PC-9 (cell line): ENCODE data around the gene RETREG3.

Experiments used
- EZH2 ChIP-seq: fragments of 200-600 bp; sonication (generic); IDR thresholded peaks from 2 replicates; pipeline ENCODE4 v1.8.0; 2017; ENCODE audit warnings: antibody characterized with exemption, low read depth
- TF ChIP-seq, protein P1 (sequence below): fragments of 200-600 bp; sonication (generic); conservative IDR thresholded peaks from 2 replicates; pipeline ENCODE4 v1.6.1; 2017; ENCODE audit warnings: mixed run types, antibody characterized with exemption, mild to moderate bottlenecking, moderate library complexity

DNA sequence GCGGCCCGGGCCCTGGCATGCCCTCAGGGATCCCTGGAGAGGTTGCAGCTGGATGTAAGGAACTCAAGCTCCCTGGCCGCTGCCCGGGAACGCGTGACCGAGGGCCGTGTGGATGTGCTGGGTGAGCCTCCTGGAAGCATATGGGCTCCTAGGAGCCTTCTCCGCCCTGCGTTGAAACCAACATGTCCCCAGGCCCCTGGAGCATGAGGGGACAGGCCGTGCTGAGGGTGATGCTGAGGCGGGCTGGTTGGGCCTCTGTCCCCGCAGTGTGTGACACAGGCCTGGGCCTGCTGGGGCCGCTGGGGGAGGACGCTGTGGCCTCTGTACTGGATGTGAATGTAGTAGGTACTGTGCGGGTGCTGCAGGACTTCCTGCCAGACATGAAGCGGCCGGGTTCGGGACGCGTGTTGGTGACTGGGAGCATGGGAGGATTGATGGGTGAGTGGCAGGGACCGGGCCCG, 62.1 kb downstream of the RETREG3 start:
- TF ChIP-seq EZH2, result no peak
- TF ChIP-seq, protein P1, sequence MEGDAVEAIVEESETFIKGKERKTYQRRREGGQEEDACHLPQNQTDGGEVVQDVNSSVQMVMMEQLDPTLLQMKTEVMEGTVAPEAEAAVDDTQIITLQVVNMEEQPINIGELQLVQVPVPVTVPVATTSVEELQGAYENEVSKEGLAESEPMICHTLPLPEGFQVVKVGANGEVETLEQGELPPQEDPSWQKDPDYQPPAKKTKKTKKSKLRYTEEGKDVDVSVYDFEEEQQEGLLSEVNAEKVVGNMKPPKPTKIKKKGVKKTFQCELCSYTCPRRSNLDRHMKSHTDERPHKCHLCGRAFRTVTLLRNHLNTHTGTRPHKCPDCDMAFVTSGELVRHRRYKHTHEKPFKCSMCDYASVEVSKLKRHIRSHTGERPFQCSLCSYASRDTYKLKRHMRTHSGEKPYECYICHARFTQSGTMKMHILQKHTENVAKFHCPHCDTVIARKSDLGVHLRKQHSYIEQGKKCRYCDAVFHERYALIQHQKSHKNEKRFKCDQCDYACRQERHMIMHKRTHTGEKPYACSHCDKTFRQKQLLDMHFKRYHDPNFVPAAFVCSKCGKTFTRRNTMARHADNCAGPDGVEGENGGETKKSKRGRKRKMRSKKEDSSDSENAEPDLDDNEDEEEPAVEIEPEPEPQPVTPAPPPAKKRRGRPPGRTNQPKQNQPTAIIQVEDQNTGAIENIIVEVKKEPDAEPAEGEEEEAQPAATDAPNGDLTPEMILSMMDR, result no peak
